Heart left ventricle (tissue), 16 donors: ENCODE measurements around the gene NDUFAF8. TPM values are rescaled to one million over a fixed set of nuclear protein-coding genes. Genes with fewer than 3 reads are reported as not detected.
A peak's percentile ranks its signal among the peaks of the same experiment; 100 is the strongest.

Experiments
- ATAC-seq, 4 donors: fragments of 200-7000 bp; cut with Tn5 transposase; one replicate each; pipeline ENCODE4 v1.9.1; 2020 to 2022; ENCODE audit warnings: moderate library complexity in 4 of 4, mild to moderate bottlenecking in 3 of 4, moderate number of reproducible peaks in 1 of 4
- DNase-seq, 5 donors: peaks; one replicate each; pipeline ENCODE4 v3.0.0-alpha.2; 2020
- H3K27ac ChIP-seq, 12 donors: fragments of 200-600 bp; sonication (generic) in 4 of 12; one replicate each; pipeline versions ENCODE4 v1.5.0 to v1.8.0; 2016 to 2022; ENCODE audit warnings: mild to moderate bottlenecking in 2 of 12
- H3K27me3 ChIP-seq, 9 donors: fragments of 200-600 bp; sonication (generic) in 2 of 9; one replicate each; pipeline versions ENCODE4 v1.5.1 to v1.8.0; 2016 to 2022; ENCODE audit warnings: mild to moderate bottlenecking in 3 of 9
- H3K36me3 ChIP-seq, 9 donors: fragments of 200-600 bp; sonication (generic) in 2 of 9; one replicate each; pipeline versions ENCODE4 v1.5.0 to v1.8.0; 2018 to 2022; ENCODE audit warnings: mild to moderate bottlenecking in 2 of 9
- H3K4me1 ChIP-seq, 12 donors: fragments of 200-600 bp; sonication (generic) in 4 of 12; one replicate each; pipeline versions ENCODE4 v1.5.0 to v1.8.0; 2016 to 2022; ENCODE audit warnings: mild to moderate bottlenecking in 3 of 12
- H3K4me3 ChIP-seq, 12 donors: fragments of 200-600 bp; sonication (generic) in 4 of 12; one replicate each; pipeline versions ENCODE4 v1.5.0 to v1.8.0; 2017 to 2022; ENCODE audit warnings: mild to moderate bottlenecking in 9 of 12, moderate library complexity in 4 of 12
- H3K9me3 ChIP-seq, 12 donors: fragments of 200-600 bp; sonication (generic) in 4 of 12; one replicate each; pipeline versions ENCODE4 v1.5.0 to v1.8.0; 2016 to 2022; ENCODE audit warnings: mild to moderate bottlenecking in 1 of 12
- CTCF ChIP-seq, 12 donors: fragments of 200-600 bp; sonication (generic) in 4 of 12; IDR thresholded peaks; one replicate each; pipeline versions ENCODE4 v1.5.0 to v1.8.0; 2018 to 2022; ENCODE audit warnings: antibody characterized with exemption in 12 of 12, mild to moderate bottlenecking in 5 of 12
- POLR2A ChIP-seq, 2 donors: fragments of 450-650 bp; IDR thresholded peaks; one replicate each; pipeline ENCODE4 v1.6.1; 2017; ENCODE audit warnings: antibody characterized with exemption in 2 of 2, mild to moderate bottlenecking in 2 of 2, moderate library complexity in 2 of 2
- WGBS, 4 donors: extraction: QIAGEN DNeasy Blood & Tissue Kit in 2 of 4; methylation state at CpG; one replicate each; pipeline versions ENCODE4 v1.1.5 to v1.1.7; 2013 to 2018; 5-methylcytosine and 5-hydroxymethylcytosine counted together
- intact Hi-C, 10 donors: fragments of 100-400 bp; cut with DNase I; formaldehyde crosslinking; loops; one replicate each; pipeline versions ENCODE4 v1.11.1 to v1.14.2; 2022
- polyA plus RNA-seq, 2 donors: library from polyadenylated mRNA; stranded (reverse); fragments of 200-250 nt; gene quantifications; one replicate each; pipeline ENCODE4 v1.2.3, GENCODE V29; 2013
- total RNA-seq, 9 donors: library from RNA; depleted of rRNA in 2 of 9; stranded (reverse); fragments of >200 nt in 2 of 9; fragmentation: NEBNext Ultra II Directional in 3 of 9; extraction: Animal tissue kit (Norgen Biotek cat#: 25700) in 3 of 9; gene quantifications; one replicate each; pipeline versions ENCODE4 v1.1.0 to v1.2.4, GENCODE V29; 2016 to 2023
- donor health status: ischemic (EF 13 %, LVEDD 7.1; RV severe dilation, severe dysfunction).
- donor health status: healthy with polysubstance abuse.
- donor health status: DM: no; HTN: yes; CAD: no.
- donor health status: DM: no; HTN: no; CAD: no.
- donor health status: ischemic (EF 25% LVEDD 6.9; RV normal size, moderate dysfunction).
- donor health status: ischemic (EF 25% LVEDD 5.7; RV mildly dilated, moderate dysfunction).
- donor health status: healthy.
- donor health status: DM: yes; HTN: yes; CAD: no.
- donor health status: ischemic (EF 35%, LVEDD 5.7; RV mildly dilated, moderate dysfunction).
- donor health status: nonischemic (EF 11% LVEDD 7.7; RV severe dilation, severe dysfunction).
- donor health status: DM: yes; HTN: yes; CAD: no.
- donor health status: PGD.
- donor health status: ischemic (EF 29% LVEDD 5.4; RV normal size, mild dysfunction).
- donor health status: nonischemic (EF 23%, LVEDD 6.1; RV moderate dilation, normal function).

The NDUFAF8 gene
- total and polyA plus RNA-seq, 11 donors = 26.7 to 77.1 (median 50.2) TPM

- Histone ChIP-seq H3K4me3 (peak overlapping the region in 7 of 12 donors; percentile 12 to 44 (median 31)), H3K27me3 (no peaks in the 10 kb centered on the region), H3K36me3 (peaks cover 0 to 35% (median 3%) of the 10 kb centered on the region in 9 donors), H3K4me1 (peaks cover 0 to 43% (median 12%) of the 10 kb centered on the region in 12 donors), H3K27ac (peak overlapping the region in 7 of 12 donors; percentile 33 to 71 (median 52)), H3K9me3 (no peaks in the 10 kb centered on the region)
- TF ChIP-seq POLR2A (IDR thresholded peaks at IDR 0.05) = no peak
- TF ChIP-seq CTCF (IDR thresholded peaks at IDR 0.05) = no peak
- intact Hi-C loops = no loop called here
- WGBS, 4 donors = 89 to 93% (median 91%) methylated on average over 9 to 21 of the region's 21 CpGs
- no peak for DNase-seq
- ATAC-seq = no peak
Observed at GRCh38 chr17:81197831-81198490, 41.2 kb upstream of the NDUFAF8 start.

- intact Hi-C loops = no loop called here
- TF ChIP-seq POLR2A (IDR thresholded peaks at IDR 0.05) = no peak
- no peak for TF ChIP-seq CTCF (IDR thresholded peaks at IDR 0.05)
Observed at GRCh38 chr17:81198826-81199481, 40.2 kb upstream of the NDUFAF8 start.

GRCh38 chr17:81199482-81199830 is 39.7 kb upstream of the NDUFAF8 start:
- Histone ChIP-seq H3K36me3 (peaks cover 0 to 33% (median 3%) of the 10 kb centered on the region in 9 donors), H3K4me1 (peaks cover 0 to 34% (median 12%) of the 10 kb centered on the region in 12 donors), H3K9me3 (no peaks in the 10 kb centered on the region), H3K4me3 (no peak overlapping the region), H3K27me3 (no peaks in the 10 kb centered on the region), H3K27ac (no peak overlapping the region)
- intact Hi-C loops = no loop called here
- WGBS, 4 donors = 93 to 96% (median 94%) methylated on average over 5 to 18 of the region's 18 CpGs
- no peak for DNase-seq
- TF ChIP-seq CTCF (IDR thresholded peaks at IDR 0.05) (no peak), POLR2A (IDR thresholded peaks at IDR 0.05) (no peak)
- no peak for ATAC-seq

More at GRCh38 chr17:81198826-81199481, 40.2 kb upstream of the NDUFAF8 start:
- Histone ChIP-seq H3K4me1 (peaks cover 0 to 39% (median 12%) of the 10 kb centered on the region in 12 donors), H3K27me3 (no peaks in the 10 kb centered on the region), H3K36me3 (peaks cover 0 to 33% (median 3%) of the 10 kb centered on the region in 9 donors), H3K9me3 (no peaks in the 10 kb centered on the region), H3K27ac (no peak overlapping the region), H3K4me3 (no peak overlapping the region)
- WGBS, 4 donors = 87 to 93% (median 90%) methylated on average over 20 to 22 of the region's 22 CpGs
- no peak for ATAC-seq
- DNase-seq = no peak

- 92 to 95% (median 94%) methylated on average over 9 to 18 of the region's 18 CpGs for WGBS, 4 donors
- DNase-seq = no peak
Observed at GRCh38 chr17:81200201-81200600, 38.9 kb upstream of the NDUFAF8 start.

More at GRCh38 chr17:81200201-81200600, 38.9 kb upstream of the NDUFAF8 start:
- no peak overlapping the region for H3K4me3 ChIP-seq
- ATAC-seq = no peak
- H3K9me3 ChIP-seq = no peaks in the 10 kb centered on the region
- TF ChIP-seq POLR2A (IDR thresholded peaks at IDR 0.05) (no peak), CTCF (IDR thresholded peaks at IDR 0.05) (no peak)
- no peaks in the 10 kb centered on the region for H3K27me3 ChIP-seq
- H3K4me1 ChIP-seq = peaks cover 0 to 27% (median 11%) of the 10 kb centered on the region in 12 donors
- intact Hi-C loops = loop anchor here in 4 of 10 donors (1.0 to 5.0 kb wide), 3 partner anchors 57 to 58 kb away; no protein-coding TSS in a partner anchor
- H3K36me3 ChIP-seq = peaks cover 0 to 33% (median 3%) of the 10 kb centered on the region in 9 donors
- no peak overlapping the region for H3K27ac ChIP-seq
